Activated CD4-positive, alpha-beta T cell treated with anti-CD3 and anti-CD28 coated beads, Interleukin-2, amount 10 ng/mL, durations not matched to agents 24 days and 14 days (primary cell): ENCODE data around the gene CD300A. TPM values are rescaled to one million over a fixed set of nuclear protein-coding genes. Genes with fewer than 3 reads are reported as not detected.
A peak's percentile ranks its signal among the peaks of the same experiment; 100 is the strongest.
"Not testable (repeated sequence)": the region's sequence is repeated elsewhere in the genome, so short reads cannot be mapped to it uniquely, and the experiment has no call there.

ENCODE experiments used
- DNase-seq: peaks from one replicate; pipeline ENCODE4 v3.0.0; 2022
- H3K27ac Mint-ChIP-seq: one replicate; pipeline ENCODE4 v1.8.0; 2022; ENCODE audit warnings: mild to moderate bottlenecking, mixed read lengths
- H3K27me3 Mint-ChIP-seq: one replicate; pipeline ENCODE4 v1.8.0; 2022; ENCODE audit warnings: mixed read lengths
- H3K36me3 Mint-ChIP-seq: one replicate; pipeline ENCODE4 v1.8.0; 2022; ENCODE audit warnings: low read depth, mild to moderate bottlenecking, mixed read lengths
- H3K4me1 Mint-ChIP-seq: one replicate; pipeline ENCODE4 v1.8.0; 2021; ENCODE audit warnings: mixed read lengths
- H3K4me3 Mint-ChIP-seq: one replicate; pipeline ENCODE4 v1.8.0; 2022; ENCODE audit warnings: mild to moderate bottlenecking, moderate library complexity, mixed read lengths
- H3K9me3 Mint-ChIP-seq: one replicate; pipeline ENCODE4 v1.8.0; 2021; ENCODE audit warnings: mixed read lengths
- intact Hi-C: fragments of 100-400 bp; cut with micrococcal nuclease; formaldehyde crosslinking; loops from one replicate; pipeline ENCODE4 v1.15.1; 2023
- total RNA-seq: library from RNA; stranded (reverse); gene quantifications from 2 replicates; pipeline ENCODE4 v1.2.3, GENCODE V29; 2022

Gene CD300A
- total RNA-seq, 1 donor from 2014 or later = 15.3 TPM

DNA sequence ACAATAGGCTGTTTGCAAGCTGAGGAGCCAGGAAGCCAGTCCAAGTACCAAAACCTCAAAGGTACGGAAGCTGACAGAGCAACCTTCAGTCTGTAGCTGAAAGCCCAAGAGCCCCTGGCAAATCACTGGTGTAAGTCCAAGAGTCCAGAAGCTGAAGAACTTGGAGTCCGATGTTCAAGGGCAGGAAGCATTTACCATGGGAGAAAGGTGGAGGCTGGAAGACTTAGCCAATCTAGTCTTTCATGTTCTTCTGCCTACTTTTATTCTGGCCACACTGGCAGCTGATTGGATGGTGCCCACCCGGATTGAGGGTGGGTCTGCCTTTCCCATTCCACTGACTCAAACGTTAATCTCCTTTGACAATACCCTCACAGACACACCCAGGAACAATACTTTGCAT, 49.5 kb downstream of the CD300A start:
- intact Hi-C loops = loop anchor here (10.0 kb wide), 1 partner anchor 231 kb away; no protein-coding TSS in a partner anchor
- Mint-ChIP-seq H3K27ac (no peak overlapping the region), H3K36me3 (peaks cover 14% of the 10 kb centered on the region), H3K9me3 (peaks cover 22% of the 10 kb centered on the region), H3K4me1 (peaks cover 33% of the 10 kb centered on the region), H3K4me3 (no peak overlapping the region), H3K27me3 (peaks cover 11% of the 10 kb centered on the region)
- DNase-seq = no peak

DNA sequence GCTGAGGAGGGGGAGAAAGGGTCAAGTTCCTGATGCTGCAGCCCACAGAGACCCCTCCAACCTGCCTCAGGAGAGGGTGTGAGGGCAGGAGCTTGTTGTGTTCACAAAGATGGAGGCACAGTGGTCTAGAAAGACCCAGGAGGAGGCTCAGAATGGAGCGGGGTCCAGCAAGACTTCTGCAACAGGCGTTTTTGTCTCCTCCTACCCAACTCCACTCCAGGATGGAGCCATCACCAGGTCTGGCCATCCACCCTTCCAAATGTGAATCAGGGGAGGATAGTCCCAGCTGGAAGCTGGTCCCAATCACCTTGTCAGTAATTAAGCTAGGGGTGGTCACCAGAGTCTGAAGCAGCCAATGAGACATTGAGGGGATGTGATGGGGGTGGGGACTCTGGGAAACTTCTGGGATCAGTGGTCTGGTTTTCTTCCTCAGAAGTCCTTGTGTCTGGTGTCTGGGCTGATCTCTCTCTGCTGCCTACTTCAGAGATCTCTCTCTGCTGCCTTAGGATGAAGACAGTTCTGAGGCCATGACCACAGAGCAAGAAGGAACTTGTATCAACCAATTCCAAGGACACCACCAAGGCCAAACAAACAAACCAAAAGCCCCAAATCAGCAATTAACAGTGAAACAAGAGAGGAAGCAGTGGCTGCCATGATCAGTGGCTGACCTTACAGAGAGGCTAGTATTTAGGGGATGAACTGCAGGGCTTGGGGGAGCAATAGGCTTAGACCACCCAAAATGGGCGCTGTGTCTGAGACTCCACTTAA, 50.3 kb downstream of the CD300A start:
- Mint-ChIP-seq H3K27ac (no peak overlapping the region), H3K4me3 (no peak overlapping the region), H3K27me3 (peaks cover 11% of the 10 kb centered on the region), H3K9me3 (peaks cover 25% of the 10 kb centered on the region), H3K4me1 (peaks cover 35% of the 10 kb centered on the region), H3K36me3 (peaks cover 12% of the 10 kb centered on the region)
- no peak for DNase-seq
- intact Hi-C loops = loop anchor here (10.0 kb wide), 1 partner anchor 232 kb away; no protein-coding TSS in a partner anchor

GRCh38 chr17:74518413-74518981, 52.1 kb downstream of the CD300A start:
- not testable (repeated sequence) for H3K27ac Mint-ChIP-seq, DNase-seq, H3K4me3 Mint-ChIP-seq
- intact Hi-C loops = loop anchor here (10.0 kb wide), 1 partner anchor 234 kb away; no protein-coding TSS in a partner anchor
- Mint-ChIP-seq H3K36me3 (peaks cover 12% of the 10 kb centered on the region), H3K4me1 (peaks cover 23% of the 10 kb centered on the region), H3K9me3 (peaks cover 31% of the 10 kb centered on the region), H3K27me3 (peaks cover 13% of the 10 kb centered on the region)

GRCh38 chr17:74520016-74520434, 53.6 kb downstream of the CD300A start:
- peak overlapping the region; percentile 68 for H3K27ac Mint-ChIP-seq

DNA sequence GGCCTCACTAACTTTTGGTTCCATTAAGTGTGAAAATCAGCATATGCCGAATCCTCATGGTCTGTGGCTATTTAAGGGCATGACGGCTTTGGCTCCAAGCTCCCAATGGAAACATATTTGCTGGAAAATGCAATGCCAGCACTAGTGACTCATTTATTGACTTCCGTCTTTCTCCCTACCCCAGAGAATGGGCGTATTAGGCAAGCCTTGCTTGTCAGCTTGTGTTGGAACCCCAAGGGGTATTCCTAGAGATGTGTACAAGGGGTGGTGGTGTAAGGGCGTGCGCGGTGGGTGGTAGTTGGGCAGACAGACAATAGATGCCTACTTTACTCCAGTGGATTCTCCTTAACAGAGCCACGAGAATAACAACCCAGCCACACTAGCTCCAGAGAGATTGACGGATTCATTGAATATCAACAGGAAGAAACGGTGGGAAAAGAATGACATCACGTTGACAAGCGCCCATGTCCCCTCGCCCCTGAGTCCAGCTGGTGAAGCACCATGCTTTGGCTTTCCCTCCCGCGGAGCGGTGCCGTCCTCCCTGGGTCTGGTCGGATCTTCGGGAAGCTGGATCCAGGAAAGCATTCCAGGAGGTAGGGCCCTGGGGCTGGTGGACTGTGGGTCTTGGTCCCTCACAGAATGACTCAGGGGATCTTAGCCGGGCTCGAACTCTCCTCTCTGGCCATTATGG, 54.5 kb downstream of the CD300A start:
- peak overlapping the region; percentile 26 for H3K4me3 Mint-ChIP-seq
- H3K9me3 Mint-ChIP-seq = peaks cover 19% of the 10 kb centered on the region
- peaks cover 12% of the 10 kb centered on the region for H3K4me1 Mint-ChIP-seq
- peaks cover 8% of the 10 kb centered on the region for H3K27me3 Mint-ChIP-seq
- DNase-seq = no peak
- peaks cover 1% of the 10 kb centered on the region for H3K36me3 Mint-ChIP-seq
- intact Hi-C loops = no loop called here
- peak overlapping the region; percentile 72 for H3K27ac Mint-ChIP-seq

More at GRCh38 chr17:74520016-74520434, 53.6 kb downstream of the CD300A start:
- intact Hi-C loops = no loop called here
- no peak overlapping the region for H3K4me3 Mint-ChIP-seq
- peaks cover 1% of the 10 kb centered on the region for H3K36me3 Mint-ChIP-seq
- H3K9me3 Mint-ChIP-seq = peaks cover 19% of the 10 kb centered on the region
- H3K27me3 Mint-ChIP-seq = peaks cover 8% of the 10 kb centered on the region
- peaks cover 12% of the 10 kb centered on the region for H3K4me1 Mint-ChIP-seq
- DNase-seq = no peak

DNA sequence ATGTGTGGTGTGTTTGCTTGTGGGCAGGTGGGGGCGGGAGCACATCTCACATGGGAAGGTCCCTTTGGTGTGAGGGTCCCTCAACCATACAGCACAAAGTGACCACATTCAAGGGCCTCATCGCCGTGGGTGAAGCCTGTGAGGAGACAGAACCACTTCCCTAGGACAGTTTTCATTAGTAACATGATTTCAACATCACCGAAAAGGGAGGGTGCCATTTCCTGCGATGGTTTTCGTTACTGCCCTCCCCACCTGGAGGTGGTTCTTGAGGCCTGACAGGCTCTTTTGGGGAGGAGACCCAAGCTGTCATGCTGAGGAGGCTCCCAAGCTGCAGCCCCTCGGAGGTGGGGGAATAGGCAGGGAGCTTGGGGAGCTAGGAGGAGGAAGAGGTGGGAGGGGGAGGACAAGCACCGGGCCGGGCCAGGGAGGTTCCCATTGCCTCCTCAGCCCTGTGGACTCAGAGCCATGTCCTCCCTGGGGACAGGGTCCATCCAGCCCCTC, 55.3 kb downstream of the CD300A start:
- Mint-ChIP-seq H3K36me3 (peaks cover 1% of the 10 kb centered on the region), H3K27ac (peak overlapping the region; percentile 72), H3K27me3 (peaks cover 8% of the 10 kb centered on the region), H3K9me3 (peaks cover 19% of the 10 kb centered on the region), H3K4me1 (peaks cover 12% of the 10 kb centered on the region), H3K4me3 (peak overlapping the region; percentile 26)
- no peak for DNase-seq
- intact Hi-C loops = no loop called here

- H3K9me3 Mint-ChIP-seq = peaks cover 19% of the 10 kb centered on the region
Observed at GRCh38 chr17:74522381-74523105, 56.1 kb downstream of the CD300A start.

DNA sequence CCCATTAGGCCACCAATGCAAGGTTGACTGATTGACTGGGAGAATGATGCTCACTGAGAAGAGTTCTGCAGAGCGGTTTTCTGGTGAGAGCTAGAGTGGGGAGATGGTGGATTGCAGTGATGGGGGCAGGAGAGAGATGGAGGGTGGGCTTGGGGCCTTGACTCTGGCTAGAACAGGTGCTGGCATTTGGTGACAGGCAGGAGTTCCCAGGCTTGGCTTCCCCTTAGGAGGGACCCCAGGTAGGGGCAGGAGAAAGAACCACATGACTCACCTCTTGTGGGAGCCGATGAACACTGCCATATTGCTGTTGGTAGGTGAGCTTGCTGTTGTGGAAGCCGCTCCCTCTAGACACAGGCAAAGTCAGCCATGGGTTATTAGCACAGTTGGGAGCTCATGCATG, 56.9 kb downstream of the CD300A start:
- no peak for DNase-seq
- intact Hi-C loops = no loop called here
- peaks cover 16% of the 10 kb centered on the region for H3K9me3 Mint-ChIP-seq

More at GRCh38 chr17:74522381-74523105, 56.1 kb downstream of the CD300A start:
- Mint-ChIP-seq H3K27me3 (peaks cover 8% of the 10 kb centered on the region), H3K27ac (no peak overlapping the region), H3K4me1 (peaks cover 12% of the 10 kb centered on the region), H3K36me3 (peaks cover 1% of the 10 kb centered on the region), H3K4me3 (no peak overlapping the region)
- intact Hi-C loops = no loop called here
- DNase-seq = no peak

GRCh38 chr17:74524653-74525464, 58.4 kb downstream of the CD300A start:
- peaks cover 9% of the 10 kb centered on the region for H3K9me3 Mint-ChIP-seq
- no peak for DNase-seq
- intact Hi-C loops = no loop called here
- no peak overlapping the region for H3K27ac Mint-ChIP-seq
- no peak overlapping the region for H3K4me3 Mint-ChIP-seq
- H3K27me3 Mint-ChIP-seq = peaks cover 6% of the 10 kb centered on the region
- peaks cover 12% of the 10 kb centered on the region for H3K4me1 Mint-ChIP-seq
- H3K36me3 Mint-ChIP-seq = peaks cover 1% of the 10 kb centered on the region

More for the DNA sequence above, 56.9 kb downstream of the CD300A start:
- Mint-ChIP-seq H3K27ac (no peak overlapping the region), H3K36me3 (peaks cover 1% of the 10 kb centered on the region), H3K27me3 (peaks cover 8% of the 10 kb centered on the region), H3K4me3 (no peak overlapping the region), H3K4me1 (peaks cover 12% of the 10 kb centered on the region)

DNA sequence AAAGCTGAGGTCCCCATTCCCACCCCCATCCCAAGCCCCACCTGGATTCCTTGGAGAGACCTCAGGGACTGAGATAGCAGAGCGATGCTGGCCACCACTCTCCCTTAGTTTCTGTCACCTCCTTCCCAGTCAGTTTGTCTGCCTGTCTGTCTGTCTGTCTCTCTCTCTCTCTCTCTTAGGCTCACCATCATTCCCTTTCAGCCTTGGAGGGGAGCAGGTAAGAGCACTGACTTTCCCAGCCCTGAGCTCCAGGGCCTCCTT, 59.0 kb downstream of the CD300A start:
- Mint-ChIP-seq H3K27ac (no peak overlapping the region), H3K4me1 (peaks cover 8% of the 10 kb centered on the region), H3K36me3 (peaks cover 1% of the 10 kb centered on the region), H3K9me3 (peaks cover 9% of the 10 kb centered on the region), H3K4me3 (no peak overlapping the region), H3K27me3 (peaks cover 8% of the 10 kb centered on the region)
- intact Hi-C loops = no loop called here
- DNase-seq = no peak

GRCh38 chr17:74525781-74526288, 59.4 kb downstream of the CD300A start:
- Mint-ChIP-seq H3K27me3 (peaks cover 10% of the 10 kb centered on the region), H3K27ac (no peak overlapping the region), H3K4me1 (peaks cover 7% of the 10 kb centered on the region), H3K36me3 (peaks cover 1% of the 10 kb centered on the region), H3K9me3 (peaks cover 9% of the 10 kb centered on the region), H3K4me3 (no peak overlapping the region)
- intact Hi-C loops = no loop called here
- DNase-seq = no peak

GRCh38 chr17:74526681-74527080, 60.2 kb downstream of the CD300A start:
- Mint-ChIP-seq H3K4me1 (peaks cover 2% of the 10 kb centered on the region), H3K27ac (no peak overlapping the region), H3K4me3 (no peak overlapping the region), H3K9me3 (peaks cover 5% of the 10 kb centered on the region), H3K36me3 (peaks cover 1% of the 10 kb centered on the region), H3K27me3 (peaks cover 15% of the 10 kb centered on the region)
- intact Hi-C loops = no loop called here
- DNase-seq = no peak

DNA sequence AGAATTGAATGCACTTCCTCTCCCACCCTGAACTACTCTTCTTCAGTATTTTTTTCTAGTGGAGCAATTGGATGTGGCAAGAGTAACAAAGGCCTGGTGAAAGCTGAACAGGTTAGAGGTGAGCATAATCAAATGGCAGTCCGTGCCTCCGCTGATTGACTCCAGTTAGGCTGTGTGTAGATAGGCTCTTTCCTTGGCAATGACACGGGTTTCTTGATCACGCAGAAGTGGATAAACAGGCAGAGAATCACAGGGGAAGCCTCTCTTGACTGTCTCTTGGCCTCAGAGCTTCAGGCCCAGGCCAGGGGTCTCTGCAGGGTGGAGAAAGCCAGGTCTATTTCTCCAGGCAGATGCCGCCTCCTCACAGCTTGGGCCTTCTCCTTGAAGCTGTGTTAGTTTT, 60.6 kb downstream of the CD300A start:
- H3K9me3 Mint-ChIP-seq = peaks cover 5% of the 10 kb centered on the region
- peaks cover 18% of the 10 kb centered on the region for H3K27me3 Mint-ChIP-seq
- H3K27ac Mint-ChIP-seq = no peak overlapping the region
- H3K4me3 Mint-ChIP-seq = no peak overlapping the region
- H3K4me1 Mint-ChIP-seq = no peaks in the 10 kb centered on the region
- H3K36me3 Mint-ChIP-seq = peaks cover 1% of the 10 kb centered on the region
- intact Hi-C loops = no loop called here
- no peak for DNase-seq
